GM18870 (cell line): ENCODE measurements around the gene TUBGCP2.

Experiments used
- ATAC-seq: cut with Tn5 transposase; IDR thresholded peaks from one replicate; pipeline ENCODE4 v1.9.1; 2021; ENCODE audit warnings: moderate library complexity; ENCODE audit not compliant: unreplicated experiment

TUBGCP2 gene

GRCh38 chr10:133280391-133281059 lies 28.1 kb downstream of the TUBGCP2 start:
- no peak for ATAC-seq

GRCh38 chr10:133279326-133280226 lies 29.1 kb downstream of the TUBGCP2 start:
- ATAC-seq = no peak

- ATAC-seq = peak; percentile 36
These were observed 30.0 kb downstream of the TUBGCP2 start for GRCh38 chr10:133278577-133279265.

GRCh38 chr10:133277993-133278576 lies 30.6 kb downstream of the TUBGCP2 start:
- no peak for ATAC-seq

GRCh38 chr10:133277277-133277992 lies 31.2 kb downstream of the TUBGCP2 start:
- no peak for ATAC-seq

GRCh38 chr10:133276435-133277201 lies 32.1 kb downstream of the TUBGCP2 start, which contains the start of gene ADAM8:
Gene ADAM8 (minus strand): TSS chr10:133276868. CDS start chr10:133276817, 51 bp downstream.
- ATAC-seq = no peak

GRCh38 chr10:133276100-133276434 lies 32.6 kb downstream of the TUBGCP2 start:
- no peak for ATAC-seq

- peak; percentile 29 for ATAC-seq
These were observed 33.0 kb downstream of the TUBGCP2 start for GRCh38 chr10:133275684-133276092.

GRCh38 chr10:133274751-133275683 lies 33.7 kb downstream of the TUBGCP2 start:
- peak; percentile 51 for ATAC-seq

- no peak for ATAC-seq
These were observed 35.0 kb downstream of the TUBGCP2 start for GRCh38 chr10:133273534-133274143.

- ATAC-seq = no peak
These were observed 35.7 kb downstream of the TUBGCP2 start for GRCh38 chr10:133272964-133273420.

- no peak for ATAC-seq
These were observed 36.2 kb downstream of the TUBGCP2 start for GRCh38 chr10:133272301-133272963.

- no peak for ATAC-seq
These were observed 37.0 kb downstream of the TUBGCP2 start for GRCh38 chr10:133271521-133272300.

GRCh38 chr10:133270773-133271297 lies 37.8 kb downstream of the TUBGCP2 start:
- ATAC-seq = no peak

- ATAC-seq = no peak
These were observed 38.5 kb downstream of the TUBGCP2 start for GRCh38 chr10:133270204-133270603.

- no peak for ATAC-seq
These were observed 39.3 kb downstream of the TUBGCP2 start for GRCh38 chr10:133269367-133269766.

- ATAC-seq = no peak
These were observed 40.1 kb downstream of the TUBGCP2 start for GRCh38 chr10:133268532-133268931.
